ENCODE measurements around the gene EFNA5.
"Not testable (repeated sequence)": the region's sequence is repeated elsewhere in the genome, so short reads cannot be mapped to it uniquely, and the experiment has no call there.

The EFNA5 gene

GRCh38 chr5:107346580-107346979 is 324.2 kb downstream of the EFNA5 start:
- DNase-seq, result not testable (repeated sequence)

GRCh38 chr5:107342371-107342770 is 328.4 kb downstream of the EFNA5 start:
- no peak for DNase-seq

- no peak for DNase-seq
Measured at GRCh38 chr5:107341376-107342084, 329.2 kb downstream of the EFNA5 start.

- DNase-seq, result no peak
Measured at GRCh38 chr5:107340631-107341030, 330.1 kb downstream of the EFNA5 start.

GRCh38 chr5:107338335-107338734 is 332.4 kb downstream of the EFNA5 start:
- DNase-seq, result no peak

GRCh38 chr5:107337281-107337680 is 333.5 kb downstream of the EFNA5 start:
- no peak for DNase-seq

- no peak for DNase-seq
Measured at GRCh38 chr5:107331882-107332281, 338.9 kb downstream of the EFNA5 start.

- DNase-seq, result no peak
Measured at GRCh38 chr5:107331312-107331711, 339.4 kb downstream of the EFNA5 start.

GRCh38 chr5:107330903-107331302 is 339.8 kb downstream of the EFNA5 start:
- DNase-seq, result no peak

- DNase-seq, result no peak
Measured at GRCh38 chr5:107329850-107330249, 340.9 kb downstream of the EFNA5 start.
